Testis (tissue), 3 donors: ENCODE data around the gene PRSS38. TPM values are rescaled to one million over a fixed set of nuclear protein-coding genes. Genes with fewer than 3 reads are reported as not detected.

Experiments used
- DNase-seq: peaks from one replicate; pipeline ENCODE4 v3.0.0-alpha.2; 2019
- H3K27ac ChIP-seq, 2 donors: fragments of 200-600 bp; sonication (generic); one replicate each; pipeline ENCODE4 v1.5.1; 2019
- H3K27me3 ChIP-seq: fragments of 200-600 bp; sonication (generic); one replicate; pipeline ENCODE4 v1.5.1; 2019
- H3K36me3 ChIP-seq: fragments of 200-600 bp; sonication (generic); one replicate; pipeline ENCODE4 v1.5.1; 2017; ENCODE audit warnings: low read depth; ENCODE audit errors: missing control alignments
- H3K4me1 ChIP-seq: fragments of 200-600 bp; sonication (generic); one replicate; pipeline ENCODE4 v1.5.1; 2019
- H3K4me3 ChIP-seq, 2 donors: fragments of 200-600 bp; sonication (generic); one replicate each; pipeline ENCODE4 v1.5.1; 2017 to 2019
- H3K9me3 ChIP-seq: fragments of 200-600 bp; sonication (generic); one replicate; pipeline ENCODE4 v1.5.1; 2017
- POLR2A ChIP-seq: fragments of 450-650 bp; IDR thresholded peaks from one replicate; pipeline ENCODE4 v1.6.1; 2017; ENCODE audit warnings: antibody characterized with exemption, mild to moderate bottlenecking, moderate library complexity
- WGBS, 2 donors: methylation state at CpG; one replicate each; pipeline ENCODE4 v1.1.5; 2018; 5-methylcytosine and 5-hydroxymethylcytosine counted together
- intact Hi-C: fragments of 100-400 bp; cut with DNase I; formaldehyde crosslinking; loops from one replicate; pipeline ENCODE4 v1.15.1; 2023; ENCODE audit warnings: low total_unique reads
- polyA plus RNA-seq: library from polyadenylated mRNA; stranded (reverse); fragments of 350-450 nt; fragmentation: Illumina TruSeq; extraction: RNeasy Lipid Tissue Mini Kit (QIAGEN cat#74804); gene quantifications from one replicate; pipeline ENCODE4 v1.2.3, GENCODE V29; 2014; ENCODE audit warnings: low read depth, low replicate concordance; ENCODE audit not compliant: insufficient read depth
- total RNA-seq, 2 donors: library from RNA; depleted of rRNA; stranded (reverse); fragments of >200 nt; gene quantifications; one replicate each; pipeline ENCODE4 v1.2.3, GENCODE V29; 2016
- TF ChIP-seq, protein P1 (sequence below), 3 experiments: fragments of 450-650 bp in 2 of 3; fragments of 200-600 bp in 1 of 3; sonication (generic) in 1 of 3; IDR thresholded peaks; one replicate each; pipeline ENCODE4 v1.5.1; 2016 to 2019; ENCODE audit warnings: antibody characterized with exemption in 3 of 3, mild to moderate bottlenecking in 2 of 3, moderate library complexity in 1 of 3

The PRSS38 gene
- total and polyA plus RNA-seq, 3 donors from 2014 or later, result 3.4 to 9.3 (median 5.4) TPM

DNA sequence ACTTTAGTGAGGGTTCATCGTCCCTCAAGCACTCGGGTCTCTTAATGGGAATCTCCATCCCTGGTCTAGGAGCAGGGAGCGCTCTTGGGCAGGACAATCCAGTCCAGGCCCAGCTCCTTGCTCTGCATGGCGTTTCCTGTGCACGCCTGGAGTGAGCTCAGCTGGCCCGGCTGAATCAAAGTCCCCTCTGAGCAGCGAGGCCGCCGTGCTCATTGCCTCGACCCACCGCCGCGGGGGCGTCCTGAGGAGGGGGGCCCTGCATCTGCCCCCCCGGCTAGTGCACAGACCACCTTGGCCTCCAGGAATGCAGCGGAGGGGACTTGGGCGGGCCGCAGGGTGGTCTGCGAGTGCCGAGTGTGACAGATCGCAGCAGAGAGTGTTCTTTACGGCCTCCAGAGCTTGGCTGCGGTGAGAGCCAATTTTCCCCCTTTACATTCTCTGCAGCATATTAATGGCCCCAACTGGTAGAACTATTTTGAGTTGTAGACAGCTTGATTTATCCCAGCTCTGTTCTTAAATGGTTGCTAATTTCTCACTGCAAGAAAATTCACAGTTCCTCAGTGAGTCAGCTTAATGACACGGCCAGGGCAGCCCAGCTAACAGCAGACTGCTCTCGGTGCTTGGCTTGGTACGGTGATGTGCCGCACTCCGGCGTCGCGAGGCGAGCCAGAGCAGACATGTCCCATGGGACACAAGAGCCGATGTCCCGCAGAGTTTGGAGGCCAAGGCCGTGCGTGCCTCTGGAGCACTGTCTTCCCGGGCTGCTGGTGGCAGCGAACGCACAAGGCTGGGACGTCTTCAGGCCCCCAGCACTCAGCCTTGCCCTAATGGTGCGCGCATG is 40.4 kb upstream of the PRSS38 start:
- no peaks in the 10 kb centered on the region for H3K36me3 ChIP-seq

DNA sequence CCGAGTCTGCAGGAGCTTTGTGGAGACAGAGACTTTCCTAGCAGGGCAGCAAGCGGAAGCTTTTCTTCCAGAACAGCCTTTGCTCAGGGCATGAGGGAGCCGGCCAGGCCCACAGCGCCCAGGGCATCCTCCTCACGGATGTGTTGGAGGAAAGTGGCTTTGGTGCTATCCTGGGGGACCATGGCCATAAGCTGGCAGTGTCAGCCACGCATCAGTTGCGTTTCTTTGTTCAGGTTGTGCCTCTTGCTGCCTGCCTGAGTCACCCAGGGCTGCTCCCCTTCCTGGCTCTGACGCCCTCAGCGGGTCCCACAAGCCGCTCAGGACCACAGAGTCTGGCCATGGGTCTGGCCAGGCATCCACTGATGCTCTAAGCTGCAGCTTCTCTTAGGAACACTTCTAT is 39.6 kb upstream of the PRSS38 start:
- Histone ChIP-seq H3K27ac (no peak overlapping the region), H3K27me3 (no peaks in the 10 kb centered on the region), H3K4me1 (no peaks in the 10 kb centered on the region), H3K36me3 (no peaks in the 10 kb centered on the region), H3K9me3 (no peaks in the 10 kb centered on the region), H3K4me3 (no peak overlapping the region)
- intact Hi-C loops, result no loop called here
- no peak for DNase-seq
- WGBS, 2 donors, result 86 to 92% methylated on average over 10 of the region's 10 CpGs
- no peak for TF ChIP-seq POLR2A
- TF ChIP-seq, protein P1, sequence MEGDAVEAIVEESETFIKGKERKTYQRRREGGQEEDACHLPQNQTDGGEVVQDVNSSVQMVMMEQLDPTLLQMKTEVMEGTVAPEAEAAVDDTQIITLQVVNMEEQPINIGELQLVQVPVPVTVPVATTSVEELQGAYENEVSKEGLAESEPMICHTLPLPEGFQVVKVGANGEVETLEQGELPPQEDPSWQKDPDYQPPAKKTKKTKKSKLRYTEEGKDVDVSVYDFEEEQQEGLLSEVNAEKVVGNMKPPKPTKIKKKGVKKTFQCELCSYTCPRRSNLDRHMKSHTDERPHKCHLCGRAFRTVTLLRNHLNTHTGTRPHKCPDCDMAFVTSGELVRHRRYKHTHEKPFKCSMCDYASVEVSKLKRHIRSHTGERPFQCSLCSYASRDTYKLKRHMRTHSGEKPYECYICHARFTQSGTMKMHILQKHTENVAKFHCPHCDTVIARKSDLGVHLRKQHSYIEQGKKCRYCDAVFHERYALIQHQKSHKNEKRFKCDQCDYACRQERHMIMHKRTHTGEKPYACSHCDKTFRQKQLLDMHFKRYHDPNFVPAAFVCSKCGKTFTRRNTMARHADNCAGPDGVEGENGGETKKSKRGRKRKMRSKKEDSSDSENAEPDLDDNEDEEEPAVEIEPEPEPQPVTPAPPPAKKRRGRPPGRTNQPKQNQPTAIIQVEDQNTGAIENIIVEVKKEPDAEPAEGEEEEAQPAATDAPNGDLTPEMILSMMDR (IDR thresholded peaks at IDR 0.05), result no peak

More for the DNA sequence above, 40.4 kb upstream of the PRSS38 start:
- WGBS, 2 donors, result 58 to 68% methylated on average over 26 to 38 of the region's 42 CpGs
- no peak for TF ChIP-seq POLR2A
- TF ChIP-seq, protein P1 (IDR thresholded peaks at IDR 0.05), result no peak
- Histone ChIP-seq H3K27me3 (no peaks in the 10 kb centered on the region), H3K4me1 (no peaks in the 10 kb centered on the region), H3K27ac (no peak overlapping the region), H3K4me3 (no peak overlapping the region), H3K9me3 (no peaks in the 10 kb centered on the region)
- intact Hi-C loops, result no loop called here
- DNase-seq, result no peak

DNA sequence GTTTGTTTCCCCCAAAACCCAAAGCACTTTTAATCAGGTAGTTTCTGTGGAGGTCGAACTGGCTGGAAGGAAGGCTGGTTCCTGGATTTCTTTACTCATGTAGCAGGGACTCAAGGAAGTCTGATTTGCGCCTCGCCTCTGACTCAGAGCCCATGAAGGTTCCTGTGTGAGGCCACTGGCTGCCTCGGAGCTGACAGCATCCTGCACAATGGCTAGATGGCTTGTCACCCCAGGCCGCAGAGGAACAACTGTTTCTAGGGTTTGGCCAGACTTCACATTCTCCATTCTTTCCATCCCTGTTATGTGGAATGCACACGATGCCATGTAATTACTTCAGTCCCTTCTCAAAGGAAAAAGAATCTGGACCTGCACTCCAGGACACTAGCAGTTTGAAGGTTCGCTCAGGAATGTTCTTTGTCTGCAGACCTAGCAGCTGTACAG is 39.1 kb upstream of the PRSS38 start:
- H3K9me3 ChIP-seq, result no peaks in the 10 kb centered on the region
- TF ChIP-seq, protein P1 (IDR thresholded peaks at IDR 0.05), result no peak
- TF ChIP-seq POLR2A, result no peak
- no peak for DNase-seq
- H3K27ac ChIP-seq, result no peak overlapping the region
- H3K4me1 ChIP-seq, result no peaks in the 10 kb centered on the region
- H3K4me3 ChIP-seq, result no peak overlapping the region
- no peaks in the 10 kb centered on the region for H3K36me3 ChIP-seq
- no peaks in the 10 kb centered on the region for H3K27me3 ChIP-seq
- intact Hi-C loops, result no loop called here
- WGBS, 2 donors, result 72 to 80% methylated on average over 6 to 7 of the region's 7 CpGs

DNA sequence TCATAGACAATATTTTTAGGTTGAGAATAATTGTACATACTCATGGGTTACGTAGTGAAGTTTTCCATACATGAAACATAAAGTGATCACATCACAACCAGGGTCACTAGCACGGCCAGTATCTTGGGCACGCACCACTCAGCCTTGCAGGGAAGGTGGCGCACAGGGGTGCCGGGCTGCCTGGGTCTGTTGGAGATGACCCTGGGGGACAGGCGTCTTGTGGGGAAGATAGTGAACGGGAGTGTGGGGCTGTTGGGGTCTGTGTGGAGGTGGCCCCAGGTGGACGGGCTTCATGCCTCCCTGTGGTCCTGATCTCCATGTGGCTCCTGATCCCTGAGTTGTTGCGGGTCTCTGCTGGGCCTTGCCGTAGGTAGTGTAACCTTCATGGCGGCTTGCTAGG is 38.3 kb upstream of the PRSS38 start:
- intact Hi-C loops, result no loop called here
- H3K27me3 ChIP-seq, result no peaks in the 10 kb centered on the region
- H3K4me3 ChIP-seq, result no peak overlapping the region
- no peaks in the 10 kb centered on the region for H3K36me3 ChIP-seq
- no peak overlapping the region for H3K27ac ChIP-seq
- no peaks in the 10 kb centered on the region for H3K9me3 ChIP-seq
- TF ChIP-seq POLR2A, result no peak
- TF ChIP-seq, protein P1 (IDR thresholded peaks at IDR 0.05), result no peak
- H3K4me1 ChIP-seq, result no peaks in the 10 kb centered on the region
- 91 to 97% methylated on average over 11 of the region's 11 CpGs for WGBS, 2 donors
- no peak for DNase-seq

DNA sequence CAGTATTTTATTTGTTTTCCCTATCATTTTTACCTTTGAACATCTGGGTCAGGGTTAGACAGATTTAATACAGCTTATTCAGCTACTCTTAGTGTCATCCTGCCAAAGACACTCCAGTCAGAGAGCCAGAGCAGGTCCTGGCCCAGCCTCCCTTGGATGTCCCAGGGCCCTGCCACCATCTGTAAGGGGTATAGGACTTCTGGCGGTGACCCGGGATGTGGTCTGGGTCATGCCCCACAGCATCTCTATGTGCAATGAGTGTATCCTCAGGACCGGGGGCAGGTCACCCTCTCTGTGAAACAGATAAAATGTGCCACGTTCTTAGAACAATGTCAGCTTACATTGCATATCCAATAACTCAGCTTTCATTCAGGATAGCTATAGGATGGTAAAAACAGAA is 37.8 kb upstream of the PRSS38 start:
- no peaks in the 10 kb centered on the region for H3K27me3 ChIP-seq
- no peaks in the 10 kb centered on the region for H3K9me3 ChIP-seq
- no peak overlapping the region for H3K4me3 ChIP-seq
- no peak for DNase-seq
- TF ChIP-seq POLR2A, result no peak
- TF ChIP-seq, protein P1 (IDR thresholded peaks at IDR 0.05), result no peak
- no peaks in the 10 kb centered on the region for H3K36me3 ChIP-seq
- 87 to 91% methylated on average over 4 of the region's 4 CpGs for whole genome bisulfite sequencing, 2 donors
- no peak overlapping the region for H3K27ac ChIP-seq
- intact Hi-C loops, result no loop called here
- no peaks in the 10 kb centered on the region for H3K4me1 ChIP-seq
